Liver (tissue), 9 donors: ENCODE results near the gene ZNF680. TPM values are rescaled to one million over a fixed set of nuclear protein-coding genes. Genes with fewer than 3 reads are reported as not detected.

Experiments used
- DNase-seq: peaks from one replicate; pipeline ENCODE4 v3.0.0-alpha.2; 2017; ENCODE audit warnings: low spot score
- H3K27ac ChIP-seq, 2 donors: one replicate each; pipeline ENCODE4 v1.7.0; 2013; ENCODE audit warnings: inconsistent platforms in 2 of 2, low read length in 2 of 2, control low read depth in 1 of 2, low read depth in 1 of 2, mild to moderate bottlenecking in 1 of 2
- H3K27me3 ChIP-seq, 4 donors: one replicate each; pipeline versions ENCODE4 v1.6.1 to v1.7.0; 2013; ENCODE audit warnings: low read length in 3 of 4, inconsistent platforms in 1 of 4, mild to moderate bottlenecking in 1 of 4, moderate library complexity in 1 of 4; ENCODE audit not compliant: control insufficient read depth in 4 of 4, insufficient read depth in 4 of 4
- H3K36me3 ChIP-seq, 4 donors: one replicate each; pipeline versions ENCODE4 v1.6.1 to v1.7.0; 2013; ENCODE audit warnings: low read length in 3 of 4, mild to moderate bottlenecking in 3 of 4, low read depth in 1 of 4, moderate library complexity in 1 of 4; ENCODE audit not compliant: control insufficient read depth in 4 of 4, insufficient read depth in 3 of 4
- H3K4me1 ChIP-seq, 4 donors: one replicate each; pipeline versions ENCODE4 v1.6.1 to v1.7.0; 2013; ENCODE audit warnings: low read length in 3 of 4, mild to moderate bottlenecking in 3 of 4, moderate library complexity in 1 of 4; ENCODE audit not compliant: control insufficient read depth in 4 of 4, insufficient read depth in 4 of 4
- H3K4me3 ChIP-seq, 3 donors: one replicate each; pipeline versions ENCODE4 v1.6.1 to v1.7.0; 2013; ENCODE audit warnings: low read length in 3 of 3, control low read depth in 1 of 3, low read depth in 1 of 3, mild to moderate bottlenecking in 1 of 3
- H3K9ac ChIP-seq, 2 donors: one replicate each; pipeline ENCODE4 v1.7.0; 2013; ENCODE audit warnings: low read length in 2 of 2, mild to moderate bottlenecking in 2 of 2, moderate library complexity in 2 of 2, control low read depth in 1 of 2, low read depth in 1 of 2
- H3K9me3 ChIP-seq, 4 donors: one replicate each; pipeline versions ENCODE4 v1.6.1 to v1.7.0; 2013; ENCODE audit warnings: low read length in 3 of 4; ENCODE audit not compliant: control insufficient read depth in 4 of 4
- ATF3 ChIP-seq: IDR thresholded peaks from 2 replicates; pipeline ENCODE4 v1.6.1; 2016; ENCODE audit warnings: antibody characterized with exemption
- CTCF ChIP-seq: fragments of 150-350 bp; IDR thresholded peaks from 2 replicates; pipeline ENCODE4 v1.5.1; 2017; ENCODE audit warnings: improper control_type of control experiment, low read depth, low read length; ENCODE audit not compliant: missing input control
- EGR1 ChIP-seq, 2 donors: IDR thresholded peaks; 2 replicates each; pipeline ENCODE4 v1.6.1; 2016 to 2018; ENCODE audit warnings: antibody characterized with exemption in 2 of 2, low read depth in 2 of 2
- FOXA1 ChIP-seq: IDR thresholded peaks from 2 replicates; pipeline ENCODE4 v1.6.1; 2016; ENCODE audit warnings: antibody characterized with exemption
- FOXA2 ChIP-seq: IDR thresholded peaks from 2 replicates; pipeline ENCODE4 v1.6.1; 2016; ENCODE audit warnings: antibody characterized with exemption
- GABPA ChIP-seq, 2 donors: IDR thresholded peaks in 1 of 2; conservative IDR thresholded peaks in 1 of 2; 2 replicates each; pipeline ENCODE4 v1.6.1; 2016; ENCODE audit warnings: antibody characterized with exemption in 2 of 2, mild to moderate bottlenecking in 1 of 2, moderate library complexity in 1 of 2
- HNF4A ChIP-seq, 2 donors: conservative IDR thresholded peaks; 2 replicates each; pipeline ENCODE4 v1.6.1; 2016; ENCODE audit warnings: antibody characterized with exemption in 2 of 2, mild to moderate bottlenecking in 2 of 2
- HNF4G ChIP-seq: IDR thresholded peaks from 2 replicates; pipeline ENCODE4 v1.6.1; 2016; ENCODE audit warnings: antibody characterized with exemption
- JUND ChIP-seq, 2 donors: IDR thresholded peaks; 2 replicates each; pipeline ENCODE4 v1.6.1; 2016; ENCODE audit warnings: antibody characterized with exemption in 2 of 2
- MAX ChIP-seq: IDR thresholded peaks from 2 replicates; pipeline ENCODE4 v1.6.1; 2016; ENCODE audit warnings: antibody characterized with exemption
- NR2F2 ChIP-seq: IDR thresholded peaks from 2 replicates; pipeline ENCODE4 v1.6.1; 2016; ENCODE audit warnings: antibody characterized with exemption
- RAD21 ChIP-seq, 2 donors: IDR thresholded peaks; 2 replicates each; pipeline ENCODE4 v1.6.1; 2016; ENCODE audit warnings: antibody characterized with exemption in 2 of 2, mild to moderate bottlenecking in 2 of 2
- RXRA ChIP-seq, 2 donors: IDR thresholded peaks; 2 replicates each; pipeline ENCODE4 v1.6.1; 2017 to 2018; ENCODE audit warnings: antibody characterized with exemption in 2 of 2, mild to moderate bottlenecking in 1 of 2
- SP1 ChIP-seq: IDR thresholded peaks from 2 replicates; pipeline ENCODE4 v1.6.1; 2018; ENCODE audit warnings: antibody characterized with exemption, mild to moderate bottlenecking
- YY1 ChIP-seq: IDR thresholded peaks from 2 replicates; pipeline ENCODE4 v1.6.1; 2016; ENCODE audit warnings: antibody characterized with exemption, mild to moderate bottlenecking
- ZBTB33 ChIP-seq: IDR thresholded peaks from 2 replicates; pipeline ENCODE4 v1.6.1; 2016; ENCODE audit warnings: antibody characterized with exemption
- WGBS: extraction: QIAGEN DNeasy Blood & Tissue Kit; methylation state at CpG from one replicate; pipeline ENCODE4 v1.1.7; 2013; 5-methylcytosine and 5-hydroxymethylcytosine counted together
- polyA plus RNA-seq, 2 donors: library from polyadenylated mRNA; stranded (reverse) in 1 of 2; unstranded in 1 of 2; fragments of 200-250 nt in 1 of 2; fragments of >200 nt in 1 of 2; fragmentation: Nextera tagmentation in 1 of 2; extraction: Ambion mirVana in 1 of 2; gene quantifications; one replicate each; pipeline versions ENCODE4 v1.2.1 to v1.2.3, GENCODE V29; 2013 to 2015
- total RNA-seq, 2 donors: library from RNA; depleted of rRNA; stranded (reverse); fragments of >200 nt; gene quantifications; one replicate each; pipeline ENCODE4 v1.2.3, GENCODE V29; 2014
- TF ChIP-seq, protein P1 (sequence below): IDR thresholded peaks from 2 replicates; pipeline ENCODE4 v1.6.1; 2016; ENCODE audit warnings: antibody characterized with exemption, mild to moderate bottlenecking
- donor health status: healthy.
- donor health status: healthy.
- donor health status: healthy.
- donor health status: healthy.
- donor health status: healthy.

ZNF680 gene
- total and polyA plus RNA-seq, 4 donors = 3.8 to 20.8 (median 5.5) TPM

GRCh38 chr7:64599359-64599758 lies 36.5 kb upstream of the ZNF680 start:
- Histone ChIP-seq H3K9ac (no peak overlapping the region), H3K4me1 (no peaks in the 10 kb centered on the region), H3K36me3 (no peaks in the 10 kb centered on the region), H3K27me3 (no peaks in the 10 kb centered on the region), H3K9me3 (peaks cover 0 to 6% (median 1%) of the 10 kb centered on the region in 4 donors), H3K27ac (no peak overlapping the region), H3K4me3 (no peak overlapping the region)
- no peak for TF ChIP-seq EGR1 (IDR thresholded peaks at IDR 0.05; ENCODE audit: low read depth in 2 of 2)
- no peak for TF ChIP-seq HNF4G
- TF ChIP-seq ATF3 = peak; percentile 84
- peak; percentile 45 for TF ChIP-seq YY1
- peak; percentile 25 to 58 for TF ChIP-seq HNF4A (conservative IDR thresholded peaks at IDR 0.05)
- TF ChIP-seq FOXA2 = no peak
- TF ChIP-seq MAX = no peak
- TF ChIP-seq JUND (IDR thresholded peaks at IDR 0.05) = peak in 1 of 2 donors; percentile 68
- peak; percentile 20 for TF ChIP-seq SP1
- no peak for TF ChIP-seq NR2F2
- no peak for TF ChIP-seq RAD21 (IDR thresholded peaks at IDR 0.05)
- TF ChIP-seq, protein P1, sequence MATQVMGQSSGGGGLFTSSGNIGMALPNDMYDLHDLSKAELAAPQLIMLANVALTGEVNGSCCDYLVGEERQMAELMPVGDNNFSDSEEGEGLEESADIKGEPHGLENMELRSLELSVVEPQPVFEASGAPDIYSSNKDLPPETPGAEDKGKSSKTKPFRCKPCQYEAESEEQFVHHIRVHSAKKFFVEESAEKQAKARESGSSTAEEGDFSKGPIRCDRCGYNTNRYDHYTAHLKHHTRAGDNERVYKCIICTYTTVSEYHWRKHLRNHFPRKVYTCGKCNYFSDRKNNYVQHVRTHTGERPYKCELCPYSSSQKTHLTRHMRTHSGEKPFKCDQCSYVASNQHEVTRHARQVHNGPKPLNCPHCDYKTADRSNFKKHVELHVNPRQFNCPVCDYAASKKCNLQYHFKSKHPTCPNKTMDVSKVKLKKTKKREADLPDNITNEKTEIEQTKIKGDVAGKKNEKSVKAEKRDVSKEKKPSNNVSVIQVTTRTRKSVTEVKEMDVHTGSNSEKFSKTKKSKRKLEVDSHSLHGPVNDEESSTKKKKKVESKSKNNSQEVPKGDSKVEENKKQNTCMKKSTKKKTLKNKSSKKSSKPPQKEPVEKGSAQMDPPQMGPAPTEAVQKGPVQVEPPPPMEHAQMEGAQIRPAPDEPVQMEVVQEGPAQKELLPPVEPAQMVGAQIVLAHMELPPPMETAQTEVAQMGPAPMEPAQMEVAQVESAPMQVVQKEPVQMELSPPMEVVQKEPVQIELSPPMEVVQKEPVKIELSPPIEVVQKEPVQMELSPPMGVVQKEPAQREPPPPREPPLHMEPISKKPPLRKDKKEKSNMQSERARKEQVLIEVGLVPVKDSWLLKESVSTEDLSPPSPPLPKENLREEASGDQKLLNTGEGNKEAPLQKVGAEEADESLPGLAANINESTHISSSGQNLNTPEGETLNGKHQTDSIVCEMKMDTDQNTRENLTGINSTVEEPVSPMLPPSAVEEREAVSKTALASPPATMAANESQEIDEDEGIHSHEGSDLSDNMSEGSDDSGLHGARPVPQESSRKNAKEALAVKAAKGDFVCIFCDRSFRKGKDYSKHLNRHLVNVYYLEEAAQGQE = no peak
- peak; percentile 39 to 79 for TF ChIP-seq RXRA (IDR thresholded peaks at IDR 0.05)
- no peak for TF ChIP-seq ZBTB33
- no peak for TF ChIP-seq CTCF
- WGBS = 37% methylated on average over 2 of the region's 2 CpGs
- no peak for DNase-seq

- WGBS = 87% methylated on average over 5 of the region's 5 CpGs
- peaks cover 0 to 5% (median 0%) of the 10 kb centered on the region in 4 donors for H3K9me3 ChIP-seq
- no peaks in the 10 kb centered on the region for H3K27me3 ChIP-seq
- H3K9ac ChIP-seq = no peak overlapping the region
- DNase-seq = no peak
- H3K36me3 ChIP-seq = no peaks in the 10 kb centered on the region
- H3K27ac ChIP-seq = no peak overlapping the region
- H3K4me1 ChIP-seq = no peaks in the 10 kb centered on the region
- H3K4me3 ChIP-seq = no peak overlapping the region
- no peak for TF ChIP-seq FOXA1
- no peak for TF ChIP-seq HNF4G
- TF ChIP-seq CTCF = no peak
- no peak for TF ChIP-seq RXRA (IDR thresholded peaks at IDR 0.05)
- no peak for TF ChIP-seq GABPA (IDR thresholded peaks at IDR 0.05 in 1 of 2, conservative IDR thresholded peaks at IDR 0.05 in 1 of 2)
- TF ChIP-seq, protein P1 = no peak
- TF ChIP-seq SP1 = no peak
- TF ChIP-seq ATF3 = no peak
- TF ChIP-seq MAX = no peak
- no peak for TF ChIP-seq HNF4A (conservative IDR thresholded peaks at IDR 0.05)
- TF ChIP-seq EGR1 (IDR thresholded peaks at IDR 0.05; ENCODE audit: low read depth in 2 of 2) = no peak
These were observed 28.1 kb upstream of the ZNF680 start for GRCh38 chr7:64590971-64591370.
